ENCODE data around the gene CA9.
A peak's percentile ranks its signal among the peaks of the same experiment; 100 is the strongest.

Gene CA9

DNA sequence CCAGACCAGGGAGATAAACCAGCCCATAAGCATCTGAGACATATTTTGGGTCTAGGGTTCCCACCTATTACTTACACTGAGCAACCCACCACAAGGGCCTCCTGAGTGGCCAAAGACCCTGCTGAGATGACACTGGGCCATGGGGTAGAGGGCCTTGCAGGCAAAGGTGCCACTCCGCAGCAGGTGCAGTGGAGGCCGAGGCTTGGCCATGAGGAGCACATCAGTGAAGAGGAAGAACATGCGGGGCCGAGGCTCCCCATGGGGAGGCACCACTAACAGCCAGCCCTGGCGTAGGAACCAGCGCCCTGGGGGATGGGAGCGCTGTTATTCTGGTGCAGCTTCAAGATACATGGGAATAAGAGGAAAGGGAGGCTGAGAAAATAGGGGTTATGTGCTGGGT, 11.3 kb upstream of the CA9 start:
- no peak overlapping the region for H3K4me3 ChIP-seq (ENCODE audit: low read depth, low read length)
- no peak for DNase-seq (ENCODE audit: low read depth)
- TF ChIP-seq, protein P1, sequence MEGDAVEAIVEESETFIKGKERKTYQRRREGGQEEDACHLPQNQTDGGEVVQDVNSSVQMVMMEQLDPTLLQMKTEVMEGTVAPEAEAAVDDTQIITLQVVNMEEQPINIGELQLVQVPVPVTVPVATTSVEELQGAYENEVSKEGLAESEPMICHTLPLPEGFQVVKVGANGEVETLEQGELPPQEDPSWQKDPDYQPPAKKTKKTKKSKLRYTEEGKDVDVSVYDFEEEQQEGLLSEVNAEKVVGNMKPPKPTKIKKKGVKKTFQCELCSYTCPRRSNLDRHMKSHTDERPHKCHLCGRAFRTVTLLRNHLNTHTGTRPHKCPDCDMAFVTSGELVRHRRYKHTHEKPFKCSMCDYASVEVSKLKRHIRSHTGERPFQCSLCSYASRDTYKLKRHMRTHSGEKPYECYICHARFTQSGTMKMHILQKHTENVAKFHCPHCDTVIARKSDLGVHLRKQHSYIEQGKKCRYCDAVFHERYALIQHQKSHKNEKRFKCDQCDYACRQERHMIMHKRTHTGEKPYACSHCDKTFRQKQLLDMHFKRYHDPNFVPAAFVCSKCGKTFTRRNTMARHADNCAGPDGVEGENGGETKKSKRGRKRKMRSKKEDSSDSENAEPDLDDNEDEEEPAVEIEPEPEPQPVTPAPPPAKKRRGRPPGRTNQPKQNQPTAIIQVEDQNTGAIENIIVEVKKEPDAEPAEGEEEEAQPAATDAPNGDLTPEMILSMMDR (IDR thresholded peaks at IDR 0.05; ENCODE audit: control insufficient read depth, extremely low read depth, insufficient read depth): no peak

DNA sequence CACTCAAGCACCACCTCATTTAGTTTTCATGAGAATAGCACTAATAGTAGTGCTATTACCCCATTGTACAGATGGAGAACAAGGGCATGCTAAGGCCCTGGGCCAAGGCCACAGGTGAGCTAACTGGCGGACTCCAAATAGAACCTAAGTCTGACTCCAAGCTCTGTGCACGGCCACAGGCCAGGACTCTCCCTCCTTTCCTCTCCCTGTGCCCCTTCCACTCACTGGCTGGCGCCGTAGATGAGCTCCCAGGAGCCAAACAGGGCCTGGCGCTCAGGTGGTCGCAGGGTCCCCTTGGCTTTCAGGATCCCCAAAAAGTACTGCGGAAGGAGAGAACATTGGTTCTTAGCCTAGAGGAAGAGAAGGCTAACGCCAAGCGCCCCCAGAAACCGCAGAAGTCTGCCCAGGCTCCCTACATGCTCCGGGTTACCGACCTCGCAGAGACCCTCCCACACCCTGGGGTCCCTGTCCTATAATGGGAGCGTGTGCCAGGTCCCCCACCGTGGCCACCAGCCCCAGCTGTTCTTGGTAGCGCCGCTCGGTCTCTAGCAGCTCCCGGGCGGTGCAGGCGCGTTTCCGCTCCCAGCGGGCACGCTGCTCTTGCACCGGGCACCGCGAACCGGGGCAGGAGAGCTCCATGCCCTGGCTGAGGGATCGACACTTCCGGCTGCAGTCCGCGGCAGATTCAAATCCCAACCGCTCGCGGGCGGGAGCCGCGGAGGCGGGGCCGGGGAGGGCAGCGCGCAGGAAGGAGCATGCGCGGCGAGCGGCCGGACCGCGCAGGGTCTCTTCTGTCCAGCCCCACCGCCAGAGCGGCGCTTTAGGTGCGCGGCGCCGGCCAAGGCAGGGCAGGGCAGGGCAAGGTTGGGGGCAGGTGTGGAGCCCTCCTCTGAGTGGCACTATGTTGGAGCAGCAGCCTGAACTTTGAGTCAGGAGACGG, 8.9 kb upstream of the CA9 start, which contains the start of gene ARHGEF39:
Gene ARHGEF39 (minus strand): TSS at position 665 of the 940 bp plus-strand sequence. CDS start 26 bp downstream, at position 639.
- peak; percentile 40 for DNase-seq (ENCODE audit: low read depth)
- H3K4me3 ChIP-seq (ENCODE audit: low read depth, low read length): peak within 1 kb of the TSS; percentile 83
- TF ChIP-seq, protein P1 (IDR thresholded peaks at IDR 0.05; ENCODE audit: control insufficient read depth, extremely low read depth, insufficient read depth): peak; percentile 57

DNA sequence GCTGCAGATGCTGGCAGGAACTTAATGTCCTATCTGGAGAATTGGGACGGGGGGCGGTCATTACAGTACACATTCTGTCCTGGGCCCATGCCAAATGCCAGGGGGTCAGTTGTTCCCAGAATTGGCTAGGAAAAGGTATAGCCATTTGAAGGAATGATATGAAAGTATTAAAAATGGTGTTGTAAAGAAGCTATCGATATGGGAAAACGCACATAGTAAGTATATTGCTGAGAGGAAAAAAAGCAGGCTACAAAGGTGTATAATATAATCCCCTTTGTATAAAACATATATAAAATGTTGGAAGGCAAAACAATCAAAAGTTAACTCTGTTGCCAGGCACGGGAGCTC, 8.3 kb upstream of the CA9 start:
- no peak for DNase-seq (ENCODE audit: low read depth)
- TF ChIP-seq, protein P1 (IDR thresholded peaks at IDR 0.05; ENCODE audit: control insufficient read depth, extremely low read depth, insufficient read depth): no peak
- H3K4me3 ChIP-seq (ENCODE audit: low read depth, low read length): peak overlapping the region; percentile 83

DNA sequence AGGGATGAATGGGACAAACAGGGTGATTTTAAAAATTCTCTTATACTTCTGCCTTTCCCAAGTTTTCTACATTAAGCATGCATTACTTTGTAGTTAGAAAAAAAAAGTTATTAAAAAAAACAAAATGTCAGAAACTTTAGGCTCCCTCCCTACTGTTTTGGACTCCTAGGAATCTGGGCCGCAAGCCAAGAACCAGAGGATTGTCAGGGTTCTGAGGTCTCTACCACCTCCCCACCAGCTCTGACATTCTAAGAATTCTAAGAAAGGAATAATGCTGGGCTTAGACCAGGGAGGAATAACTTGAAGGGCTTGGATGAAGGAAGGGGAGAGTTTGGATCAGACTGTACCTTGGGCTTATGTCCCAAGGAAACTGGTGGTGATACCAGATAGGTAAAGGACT, 7.7 kb upstream of the CA9 start:
- DNase-seq (ENCODE audit: low read depth): no peak
- no peak overlapping the region for H3K4me3 ChIP-seq (ENCODE audit: low read depth, low read length)
- TF ChIP-seq, protein P1 (IDR thresholded peaks at IDR 0.05; ENCODE audit: control insufficient read depth, extremely low read depth, insufficient read depth): no peak

DNA sequence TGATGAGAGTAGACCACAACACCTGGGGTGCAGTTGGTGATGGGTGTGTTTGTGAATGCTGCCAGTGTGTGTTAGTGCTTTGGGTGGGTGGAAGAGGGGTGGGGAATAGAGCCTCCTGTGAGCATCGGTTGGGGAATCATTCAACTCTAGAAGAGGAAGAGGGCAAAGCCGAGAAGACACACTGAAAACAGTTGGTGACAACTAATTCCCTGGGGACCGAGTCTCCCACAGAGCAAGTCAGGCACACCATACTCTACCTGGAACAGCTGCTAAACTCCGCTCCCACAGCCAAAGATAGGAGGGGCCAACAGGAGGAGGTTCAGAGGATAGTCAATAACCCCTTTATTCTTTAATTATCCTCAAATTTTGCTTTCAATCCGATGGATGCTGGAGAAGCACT, 7.2 kb upstream of the CA9 start:
- H3K4me3 ChIP-seq (ENCODE audit: low read depth, low read length): no peak overlapping the region

DNA sequence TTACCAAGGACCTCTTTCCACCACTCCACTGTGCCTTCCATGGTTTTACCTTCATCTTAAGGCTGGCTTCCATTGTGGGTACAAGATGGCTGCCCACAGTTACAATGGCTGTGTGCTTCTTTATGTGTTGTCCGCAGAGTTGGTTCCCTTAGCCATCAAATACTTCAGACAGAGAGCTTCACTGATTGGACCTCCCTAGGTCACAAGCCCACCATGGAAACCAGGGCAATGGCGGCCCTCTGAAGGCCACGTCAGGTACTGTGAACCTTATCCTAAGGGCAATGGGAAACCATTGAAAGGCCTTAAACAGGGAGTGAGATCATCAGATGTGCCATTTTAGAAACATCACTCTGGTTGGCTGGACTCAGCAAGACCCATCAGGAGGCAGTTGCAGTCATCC, 5.8 kb upstream of the CA9 start:
- DNase-seq (ENCODE audit: low read depth): no peak
- TF ChIP-seq, protein P1 (IDR thresholded peaks at IDR 0.05; ENCODE audit: control insufficient read depth, extremely low read depth, insufficient read depth): no peak
- H3K4me3 ChIP-seq (ENCODE audit: low read depth, low read length): no peak overlapping the region

More for the DNA sequence above, 7.2 kb upstream of the CA9 start:
- TF ChIP-seq, protein P1 (IDR thresholded peaks at IDR 0.05; ENCODE audit: control insufficient read depth, extremely low read depth, insufficient read depth): no peak
- no peak for DNase-seq (ENCODE audit: low read depth)

All from LNCaP clone FGC (cell line).